CD4-positive, alpha-beta T cell treated with Interleukin-17A for 4 hours (primary cell): ENCODE measurements around the gene SLCO1C1.

Source experiments
- DNase-seq: peaks from one replicate; pipeline ENCODE4 v3.0.0-alpha.2; 2020; ENCODE audit warnings: mixed read lengths

The SLCO1C1 gene

GRCh38 chr12:20800160-20800559 lies 105.0 kb downstream of the SLCO1C1 start:
- no peak for DNase-seq

- DNase-seq: no peak
These were observed 105.9 kb downstream of the SLCO1C1 start for GRCh38 chr12:20801035-20801434.
